Measurements from ENCODE around the gene PCF11.
A peak's percentile ranks its signal among the peaks of the same experiment; 100 is the strongest.

The PCF11 gene

GRCh38 chr11:83156144-83156995 is 561 bp upstream of the PCF11 start:
- no peaks in the 10 kb centered on the region for H3K27me3 ChIP-seq (ENCODE audit: low read depth, low read length)
- H3K36me3 ChIP-seq (ENCODE audit: control insufficient read depth in 1 of 2, insufficient read depth in 2 of 2, low read length in 2 of 2): peaks cover 4% of the 10 kb centered on the region in 2 donors
- H3K4me1 ChIP-seq (ENCODE audit: control insufficient read depth in 1 of 2, insufficient read depth in 2 of 2, low read length in 2 of 2): peaks cover 0 to 24% of the 10 kb centered on the region in 2 donors
- H3K27ac ChIP-seq (ENCODE audit: low read length): peak overlapping the region; percentile 92
- peak overlapping the region; percentile 86 to 87 for H3K4me3 ChIP-seq (ENCODE audit: low read depth in 1 of 2, low read length in 2 of 2)
- H3K9me3 ChIP-seq (ENCODE audit: control insufficient read depth in 1 of 2, low read length in 2 of 2): no peaks in the 10 kb centered on the region

- peak overlapping the region; percentile 87 to 93 for H3K4me3 ChIP-seq (ENCODE audit: low read depth in 1 of 2, low read length in 2 of 2)
- H3K36me3 ChIP-seq (ENCODE audit: control insufficient read depth in 1 of 2, insufficient read depth in 2 of 2, low read length in 2 of 2): peaks cover 4 to 10% of the 10 kb centered on the region in 2 donors
- H3K4me1 ChIP-seq (ENCODE audit: control insufficient read depth in 1 of 2, insufficient read depth in 2 of 2, low read length in 2 of 2): peaks cover 0 to 30% of the 10 kb centered on the region in 2 donors
- H3K27ac ChIP-seq (ENCODE audit: low read length): peak overlapping the region; percentile 100
- H3K9me3 ChIP-seq (ENCODE audit: control insufficient read depth in 1 of 2, low read length in 2 of 2): no peaks in the 10 kb centered on the region
- H3K27me3 ChIP-seq (ENCODE audit: low read depth, low read length): no peaks in the 10 kb centered on the region
Observed at GRCh38 chr11:83157594-83158356, 844 bp downstream of the PCF11 start.

DNA sequence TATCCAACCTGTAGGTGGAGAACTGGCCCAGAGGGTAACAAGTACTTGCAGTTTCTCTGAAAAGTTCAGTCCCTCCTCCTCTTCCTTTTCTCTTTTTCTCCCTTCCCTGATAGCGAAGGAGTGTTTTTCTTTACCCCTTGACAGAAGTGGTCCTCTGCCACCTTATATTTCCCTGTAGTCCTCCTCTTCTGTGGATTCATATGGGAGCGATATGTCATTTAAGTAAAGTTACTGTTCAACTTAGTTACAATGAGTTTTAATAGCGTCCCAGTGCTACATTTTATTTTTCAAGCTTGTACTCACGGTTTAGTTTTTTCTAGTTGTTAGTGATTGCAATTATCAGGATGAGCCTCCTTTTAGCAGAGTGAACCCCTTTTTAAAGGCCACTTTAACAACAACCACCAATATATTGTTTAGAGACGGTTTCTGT is 1.4 kb downstream of the PCF11 start:
- H3K27me3 ChIP-seq (ENCODE audit: low read depth, low read length): no peaks in the 10 kb centered on the region
- H3K4me3 ChIP-seq (ENCODE audit: low read depth in 1 of 2, low read length in 2 of 2): peak overlapping the region; percentile 87 to 93
- H3K36me3 ChIP-seq (ENCODE audit: control insufficient read depth in 1 of 2, insufficient read depth in 2 of 2, low read length in 2 of 2): peaks cover 4 to 10% of the 10 kb centered on the region in 2 donors
- H3K27ac ChIP-seq (ENCODE audit: low read length): peak overlapping the region; percentile 100
- no peaks in the 10 kb centered on the region for H3K9me3 ChIP-seq (ENCODE audit: control insufficient read depth in 1 of 2, low read length in 2 of 2)
- peaks cover 0 to 30% of the 10 kb centered on the region in 2 donors for H3K4me1 ChIP-seq (ENCODE audit: control insufficient read depth in 1 of 2, insufficient read depth in 2 of 2, low read length in 2 of 2)

GRCh38 chr11:83158965-83159901 is 2.3 kb downstream of the PCF11 start:
- Histone ChIP-seq H3K36me3 (ENCODE audit: control insufficient read depth in 1 of 2, insufficient read depth in 2 of 2, low read length in 2 of 2) (peaks cover 4 to 10% of the 10 kb centered on the region in 2 donors), H3K4me1 (ENCODE audit: control insufficient read depth in 1 of 2, insufficient read depth in 2 of 2, low read length in 2 of 2) (peaks cover 0 to 30% of the 10 kb centered on the region in 2 donors), H3K27me3 (ENCODE audit: low read depth, low read length) (no peaks in the 10 kb centered on the region), H3K9me3 (ENCODE audit: control insufficient read depth in 1 of 2, low read length in 2 of 2) (no peaks in the 10 kb centered on the region), H3K4me3 (ENCODE audit: low read depth in 1 of 2, low read length in 2 of 2) (peak overlapping the region; percentile 87 to 93), H3K27ac (ENCODE audit: low read length) (peak overlapping the region; percentile 100)

- H3K9me3 ChIP-seq (ENCODE audit: control insufficient read depth in 1 of 2, low read length in 2 of 2): no peaks in the 10 kb centered on the region
- H3K4me1 ChIP-seq (ENCODE audit: control insufficient read depth in 1 of 2, insufficient read depth in 2 of 2, low read length in 2 of 2): peaks cover 0 to 30% of the 10 kb centered on the region in 2 donors
- peak overlapping the region; percentile 100 for H3K27ac ChIP-seq (ENCODE audit: low read length)
- H3K4me3 ChIP-seq (ENCODE audit: low read depth in 1 of 2, low read length in 2 of 2): peak overlapping the region; percentile 87 to 93
- H3K36me3 ChIP-seq (ENCODE audit: control insufficient read depth in 1 of 2, insufficient read depth in 2 of 2, low read length in 2 of 2): peaks cover 9 to 10% of the 10 kb centered on the region in 2 donors
- no peaks in the 10 kb centered on the region for H3K27me3 ChIP-seq (ENCODE audit: low read depth, low read length)
Observed at GRCh38 chr11:83159902-83160865, 3.3 kb downstream of the PCF11 start.

GRCh38 chr11:83161610-83162199 is 4.8 kb downstream of the PCF11 start:
- Histone ChIP-seq H3K27me3 (ENCODE audit: low read depth, low read length) (no peaks in the 10 kb centered on the region), H3K4me1 (ENCODE audit: control insufficient read depth in 1 of 2, insufficient read depth in 2 of 2, low read length in 2 of 2) (peaks cover 0 to 30% of the 10 kb centered on the region in 2 donors), H3K27ac (ENCODE audit: low read length) (no peak overlapping the region), H3K36me3 (ENCODE audit: control insufficient read depth in 1 of 2, insufficient read depth in 2 of 2, low read length in 2 of 2) (peaks cover 14 to 20% of the 10 kb centered on the region in 2 donors), H3K9me3 (ENCODE audit: control insufficient read depth in 1 of 2, low read length in 2 of 2) (no peaks in the 10 kb centered on the region), H3K4me3 (ENCODE audit: low read depth in 1 of 2, low read length in 2 of 2) (peak overlapping the region in 1 of 2 donors; percentile 21)

GRCh38 chr11:83162377-83162776 is 5.4 kb downstream of the PCF11 start:
- Histone ChIP-seq H3K27ac (ENCODE audit: low read length) (no peak overlapping the region), H3K4me3 (ENCODE audit: low read depth in 1 of 2, low read length in 2 of 2) (peak overlapping the region in 1 of 2 donors; percentile 21), H3K36me3 (ENCODE audit: control insufficient read depth in 1 of 2, insufficient read depth in 2 of 2, low read length in 2 of 2) (peaks cover 15 to 25% of the 10 kb centered on the region in 2 donors), H3K9me3 (ENCODE audit: control insufficient read depth in 1 of 2, low read length in 2 of 2) (no peaks in the 10 kb centered on the region), H3K27me3 (ENCODE audit: low read depth, low read length) (no peaks in the 10 kb centered on the region), H3K4me1 (ENCODE audit: control insufficient read depth in 1 of 2, insufficient read depth in 2 of 2, low read length in 2 of 2) (peaks cover 0 to 30% of the 10 kb centered on the region in 2 donors)

GRCh38 chr11:83166193-83166866 is 9.4 kb downstream of the PCF11 start:
- Histone ChIP-seq H3K4me1 (ENCODE audit: control insufficient read depth in 1 of 2, insufficient read depth in 2 of 2, low read length in 2 of 2) (peaks cover 5 to 23% of the 10 kb centered on the region in 2 donors), H3K27ac (ENCODE audit: low read length) (no peak overlapping the region), H3K36me3 (ENCODE audit: control insufficient read depth in 1 of 2, insufficient read depth in 2 of 2, low read length in 2 of 2) (peaks cover 46 to 53% of the 10 kb centered on the region in 2 donors)

DNA sequence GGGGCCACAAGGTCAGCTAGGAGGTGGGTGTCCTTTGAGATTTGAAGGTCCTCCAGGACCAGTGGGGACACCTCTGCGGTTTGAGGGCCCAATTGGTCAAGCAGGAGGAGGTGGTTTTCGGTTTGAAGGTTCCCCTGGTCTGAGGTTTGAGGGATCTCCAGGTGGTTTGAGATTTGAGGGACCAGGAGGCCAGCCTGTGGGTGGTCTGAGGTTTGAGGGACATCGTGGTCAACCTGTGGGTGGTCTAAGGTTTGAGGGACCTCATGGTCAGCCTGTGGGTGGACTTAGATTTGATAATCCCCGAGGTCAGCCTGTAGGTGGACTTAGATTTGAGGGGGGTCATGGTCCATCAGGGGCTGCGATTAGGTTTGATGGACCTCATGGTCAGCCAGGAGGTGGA is 11.8 kb downstream of the PCF11 start:
- Histone ChIP-seq H3K36me3 (ENCODE audit: control insufficient read depth in 1 of 2, insufficient read depth in 2 of 2, low read length in 2 of 2) (peaks cover 53% of the 10 kb centered on the region in 2 donors), H3K4me1 (ENCODE audit: control insufficient read depth in 1 of 2, insufficient read depth in 2 of 2, low read length in 2 of 2) (peaks cover 5 to 36% of the 10 kb centered on the region in 2 donors), H3K27ac (ENCODE audit: low read length) (no peak overlapping the region), H3K9me3 (ENCODE audit: control insufficient read depth in 1 of 2, low read length in 2 of 2) (no peaks in the 10 kb centered on the region), H3K4me3 (ENCODE audit: low read depth in 1 of 2, low read length in 2 of 2) (no peak overlapping the region), H3K27me3 (ENCODE audit: low read depth, low read length) (no peaks in the 10 kb centered on the region)

More at GRCh38 chr11:83166193-83166866, 9.4 kb downstream of the PCF11 start:
- no peaks in the 10 kb centered on the region for H3K27me3 ChIP-seq (ENCODE audit: low read depth, low read length)
- no peak overlapping the region for H3K4me3 ChIP-seq (ENCODE audit: low read depth in 1 of 2, low read length in 2 of 2)
- H3K9me3 ChIP-seq (ENCODE audit: control insufficient read depth in 1 of 2, low read length in 2 of 2): no peaks in the 10 kb centered on the region

Measured in muscle layer of duodenum (tissue), 2 donors.